ENCODE data around the gene GJA1. TPM values are rescaled to one million over a fixed set of nuclear protein-coding genes. Genes with fewer than 3 reads are reported as not detected.

The GJA1 gene
- total RNA-seq, 1 experiment from 2014 or later, result 0.20 TPM

GRCh38 chr6:121491576-121491975, 56.1 kb downstream of the GJA1 start:
- BruUV-seq (replicated peaks), result no TSS peak
- no peaks in the 10 kb centered on the region for H3K9me3 ChIP-seq (ENCODE audit: insufficient read depth, low read depth)
- H3K36me3 ChIP-seq (ENCODE audit: low read depth), result no peaks in the 10 kb centered on the region
- no peak overlapping the region for H2AFZ ChIP-seq
- no peaks in the 10 kb centered on the region for H3K79me2 ChIP-seq (ENCODE audit: low read depth)
- ChIA-PET CTCF (no interaction called here), POLR2A (ENCODE audit: unreplicated experiment) (no interaction called here)
- H3K4me3 ChIP-seq, result no peak overlapping the region
- no peak overlapping the region for H3K27ac ChIP-seq
- H3K27me3 ChIP-seq (ENCODE audit: insufficient read depth, low read depth), result no peaks in the 10 kb centered on the region
- DNase-seq, result no peak
- no peaks in the 10 kb centered on the region; the same call in 1 of the 2 replicates for H3F3A ChIP-seq (ENCODE audit: insufficient read depth, low read depth)
- TF ChIP-seq EZH2 (IDR thresholded peaks at IDR 0.05; ENCODE audit: low read depth), result no peak
- TF ChIP-seq CTCF (conservative IDR thresholded peaks at IDR 0.05), result no peak
- H3K9me2 ChIP-seq (ENCODE audit: insufficient read depth), result no peaks in the 10 kb centered on the region
- H3K4me2 ChIP-seq, result no peak overlapping the region
- H4K20me1 ChIP-seq (ENCODE audit: insufficient read depth), result no peaks in the 10 kb centered on the region
- intact Hi-C loops (cut with micrococcal nuclease; ENCODE audit: unreplicated experiment), result no loop called here
- peaks cover 4% of the 10 kb centered on the region; the same call in 1 of the 2 replicates for H3K4me1 ChIP-seq (replicated peaks; ENCODE audit: insufficient read depth)

- Histone ChIP-seq H3K27ac (no peak overlapping the region), H4K20me1 (ENCODE audit: insufficient read depth) (no peaks in the 10 kb centered on the region), H3K36me3 (ENCODE audit: low read depth) (no peaks in the 10 kb centered on the region), H3K4me2 (no peak overlapping the region), H3K9me3 (ENCODE audit: insufficient read depth, low read depth) (no peaks in the 10 kb centered on the region), H3K4me1 (replicated peaks; ENCODE audit: insufficient read depth) (peaks cover under 1% of the 10 kb centered on the region; the same call in 1 of the 2 replicates), H3K27me3 (ENCODE audit: insufficient read depth, low read depth) (no peaks in the 10 kb centered on the region), H3K79me2 (ENCODE audit: low read depth) (no peaks in the 10 kb centered on the region), H3K4me3 (no peak overlapping the region), H3F3A (ENCODE audit: insufficient read depth, low read depth) (no peaks in the 10 kb centered on the region; the same call in 1 of the 2 replicates), H2AFZ (no peak overlapping the region), H3K9me2 (ENCODE audit: insufficient read depth) (no peaks in the 10 kb centered on the region)
- no peak for TF ChIP-seq CTCF (conservative IDR thresholded peaks at IDR 0.05)
- no peak for TF ChIP-seq EZH2 (IDR thresholded peaks at IDR 0.05; ENCODE audit: low read depth)
- no TSS peak for BruUV-seq (replicated peaks)
- ChIA-PET CTCF (no interaction called here), POLR2A (ENCODE audit: unreplicated experiment) (no interaction called here)
- DNase-seq, result no peak
- intact Hi-C loops (cut with micrococcal nuclease; ENCODE audit: unreplicated experiment), result no loop called here
Observed at GRCh38 chr6:121492536-121492935, 57.1 kb downstream of the GJA1 start.

GRCh38 chr6:121497970-121498375, 62.5 kb downstream of the GJA1 start:
- TF ChIP-seq EZH2 (IDR thresholded peaks at IDR 0.05; ENCODE audit: low read depth) (no peak), CTCF (conservative IDR thresholded peaks at IDR 0.05) (no peak)
- intact Hi-C loops (cut with micrococcal nuclease; ENCODE audit: unreplicated experiment), result no loop called here
- H3K27ac ChIP-seq, result no peak overlapping the region
- no peaks in the 10 kb centered on the region for H3K27me3 ChIP-seq (ENCODE audit: insufficient read depth, low read depth)
- H3K9me2 ChIP-seq (ENCODE audit: insufficient read depth), result no peaks in the 10 kb centered on the region
- no peaks in the 10 kb centered on the region for H3K4me1 ChIP-seq (replicated peaks; ENCODE audit: insufficient read depth)
- CTCF ChIA-PET, result no interaction called here
- POLR2A ChIA-PET (ENCODE audit: unreplicated experiment), result no interaction called here
- no peak overlapping the region for H3K4me3 ChIP-seq
- no peaks in the 10 kb centered on the region for H3K9me3 ChIP-seq (ENCODE audit: insufficient read depth, low read depth)
- H4K20me1 ChIP-seq (ENCODE audit: insufficient read depth), result no peaks in the 10 kb centered on the region
- no peaks in the 10 kb centered on the region for H3K79me2 ChIP-seq (ENCODE audit: low read depth)
- H3K4me2 ChIP-seq, result no peak overlapping the region
- H2AFZ ChIP-seq, result no peak overlapping the region
- H3K36me3 ChIP-seq (ENCODE audit: low read depth), result no peaks in the 10 kb centered on the region
- H3F3A ChIP-seq (ENCODE audit: insufficient read depth, low read depth), result no peaks in the 10 kb centered on the region; the same call in 1 of the 2 replicates
- DNase-seq, result no peak
- no TSS peak for BruUV-seq (replicated peaks)
